ENCODE data around the gene RASSF4. TPM values are rescaled to one million over a fixed set of nuclear protein-coding genes. Genes with fewer than 3 reads are reported as not detected.

RASSF4 gene
- total and polyA plus RNA-seq, 9 of the 15 experiments (the other 6 are each of a cell fraction or from before 2014, with no cell fraction given) = 0.01 to 0.62 (median 0.11) TPM; not detected in 3

- no peak for TF ChIP-seq HMGN3 (IDR thresholded peaks at IDR 0.05; ENCODE audit: borderline replicate concordance, extremely low read depth, insufficient read length, low read depth, low read length)
- peak; percentile 99 for TF ChIP-seq L3MBTL2 (IDR thresholded peaks at IDR 0.05)
- TF ChIP-seq MCM2 (IDR thresholded peaks at IDR 0.05; ENCODE audit: low read depth) = no peak
- TF ChIP-seq GATA2 (CRISPR knock-in tag; IDR thresholded peaks at IDR 0.05) = no peak
- TF ChIP-seq PHF21A (IDR thresholded peaks at IDR 0.05; ENCODE audit: borderline replicate concordance, low read depth) = no peak
- TF ChIP-seq THAP7 (CRISPR knock-in tag; IDR thresholded peaks at IDR 0.05) = no peak
- no peak for TF ChIP-seq ZNF282 (CRISPR knock-in tag; IDR thresholded peaks at IDR 0.05)
- no peak for TF ChIP-seq HDAC6 (IDR thresholded peaks at IDR 0.05; ENCODE audit: low read depth, low read length)
- no peak for TF ChIP-seq RBM15 (IDR thresholded peaks at IDR 0.05; ENCODE audit: insufficient read depth, low read length)
- TF ChIP-seq HDAC1 (IDR thresholded peaks at IDR 0.05) = 0 out of 4 replicates have a peak, but pooled peaks of 1 of the 2 experiments have one; percentile 16
- TF ChIP-seq FOXP1 (CRISPR knock-in tag; IDR thresholded peaks at IDR 0.05) = peak; percentile 93
- TF ChIP-seq ZNF197 (CRISPR knock-in tag; IDR thresholded peaks at IDR 0.05; ENCODE audit: low read depth) = peak; percentile 13; the same call in 1 of the 2 replicates
- no peak for TF ChIP-seq ZNF778 (CRISPR knock-in tag; IDR thresholded peaks at IDR 0.05)
- 0 out of 2 replicates have a peak, but pooled peaks have one; percentile 12 for TF ChIP-seq SMC3 (conservative IDR thresholded peaks at IDR 0.05; ENCODE audit: insufficient read depth, low read depth, low read length)
- TF ChIP-seq CTBP1 (IDR thresholded peaks at IDR 0.05; ENCODE audit: borderline replicate concordance) = peak; percentile 69; the same call in 1 of the 2 replicates
- no peak for TF ChIP-seq MAFG (tag; conservative IDR thresholded peaks at IDR 0.05)
- TF ChIP-seq CREM (IDR thresholded peaks at IDR 0.05; ENCODE audit: low read depth) = peak; percentile 60; the same call in 1 of the 2 replicates
- peak; percentile 94 for TF ChIP-seq TGIF2 (CRISPR knock-in tag; IDR thresholded peaks at IDR 0.05)
- peak; percentile 30; the same call in 1 of the 2 replicates for TF ChIP-seq NR2C2 (CRISPR knock-in tag; IDR thresholded peaks at IDR 0.05)
- TF ChIP-seq NR2C2 (tag; IDR thresholded peaks at IDR 0.05) = peak; percentile 79
- TF ChIP-seq FOXJ3 (CRISPR knock-in tag; IDR thresholded peaks at IDR 0.05) = no peak
- TF ChIP-seq, protein P1, sequence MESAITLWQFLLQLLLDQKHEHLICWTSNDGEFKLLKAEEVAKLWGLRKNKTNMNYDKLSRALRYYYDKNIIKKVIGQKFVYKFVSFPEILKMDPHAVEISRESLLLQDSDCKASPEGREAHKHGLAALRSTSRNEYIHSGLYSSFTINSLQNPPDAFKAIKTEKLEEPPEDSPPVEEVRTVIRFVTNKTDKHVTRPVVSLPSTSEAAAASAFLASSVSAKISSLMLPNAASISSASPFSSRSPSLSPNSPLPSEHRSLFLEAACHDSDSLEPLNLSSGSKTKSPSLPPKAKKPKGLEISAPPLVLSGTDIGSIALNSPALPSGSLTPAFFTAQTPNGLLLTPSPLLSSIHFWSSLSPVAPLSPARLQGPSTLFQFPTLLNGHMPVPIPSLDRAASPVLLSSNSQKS (CRISPR knock-in tag; IDR thresholded peaks at IDR 0.05) = no peak
- TF ChIP-seq SIRT6 (IDR thresholded peaks at IDR 0.05; ENCODE audit: low read depth, low read length) = no peak
- TF ChIP-seq MECOM (CRISPR knock-in tag; IDR thresholded peaks at IDR 0.05) = no peak
- no peak for TF ChIP-seq MYBL2 (IDR thresholded peaks at IDR 0.05; ENCODE audit: low read depth)
- no peak for TF ChIP-seq MYBL2 (CRISPR knock-in tag; IDR thresholded peaks at IDR 0.05; ENCODE audit: borderline replicate concordance)
- TF ChIP-seq, protein P2, sequence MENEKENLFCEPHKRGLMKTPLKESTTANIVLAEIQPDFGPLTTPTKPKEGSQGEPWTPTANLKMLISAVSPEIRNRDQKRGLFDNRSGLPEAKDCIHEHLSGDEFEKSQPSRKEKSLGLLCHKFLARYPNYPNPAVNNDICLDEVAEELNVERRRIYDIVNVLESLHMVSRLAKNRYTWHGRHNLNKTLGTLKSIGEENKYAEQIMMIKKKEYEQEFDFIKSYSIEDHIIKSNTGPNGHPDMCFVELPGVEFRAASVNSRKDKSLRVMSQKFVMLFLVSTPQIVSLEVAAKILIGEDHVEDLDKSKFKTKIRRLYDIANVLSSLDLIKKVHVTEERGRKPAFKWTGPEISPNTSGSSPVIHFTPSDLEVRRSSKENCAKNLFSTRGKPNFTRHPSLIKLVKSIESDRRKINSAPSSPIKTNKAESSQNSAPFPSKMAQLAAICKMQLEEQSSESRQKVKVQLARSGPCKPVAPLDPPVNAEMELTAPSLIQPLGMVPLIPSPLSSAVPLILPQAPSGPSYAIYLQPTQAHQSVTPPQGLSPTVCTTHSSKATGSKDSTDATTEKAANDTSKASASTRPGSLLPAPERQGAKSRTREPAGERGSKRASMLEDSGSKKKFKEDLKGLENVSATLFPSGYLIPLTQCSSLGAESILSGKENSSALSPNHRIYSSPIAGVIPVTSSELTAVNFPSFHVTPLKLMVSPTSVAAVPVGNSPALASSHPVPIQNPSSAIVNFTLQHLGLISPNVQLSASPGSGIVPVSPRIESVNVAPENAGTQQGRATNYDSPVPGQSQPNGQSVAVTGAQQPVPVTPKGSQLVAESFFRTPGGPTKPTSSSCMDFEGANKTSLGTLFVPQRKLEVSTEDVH (IDR thresholded peaks at IDR 0.05; ENCODE audit: low read depth, partially characterized antibody) = no peak
These were observed 41.3 kb downstream of the RASSF4 start, which contains the start of gene ZNF22 (continued) for GRCh38 chr10:45000752-45001380.
